ENCODE results near the gene FANCL.

DNA sequence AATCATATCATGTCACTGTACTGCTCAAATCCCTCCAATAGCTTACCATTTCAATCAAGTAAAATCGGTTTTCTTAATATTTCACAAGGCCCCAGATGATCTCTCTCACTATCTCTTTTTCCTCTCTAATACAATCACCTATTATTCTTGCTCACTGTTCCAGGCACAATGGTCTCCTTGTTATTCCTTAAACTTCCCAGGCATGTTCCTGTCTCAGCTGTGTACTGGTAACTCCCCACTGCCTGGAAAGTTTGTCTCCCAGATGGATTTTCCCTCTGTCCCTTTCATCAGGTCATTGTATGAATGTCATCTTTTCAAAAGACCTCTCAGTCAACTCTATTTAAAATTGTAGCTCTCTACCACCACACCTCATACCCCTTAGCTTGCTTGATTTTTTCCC lies 30.7 kb upstream of the FANCL start:
- TF ChIP-seq, protein P1, sequence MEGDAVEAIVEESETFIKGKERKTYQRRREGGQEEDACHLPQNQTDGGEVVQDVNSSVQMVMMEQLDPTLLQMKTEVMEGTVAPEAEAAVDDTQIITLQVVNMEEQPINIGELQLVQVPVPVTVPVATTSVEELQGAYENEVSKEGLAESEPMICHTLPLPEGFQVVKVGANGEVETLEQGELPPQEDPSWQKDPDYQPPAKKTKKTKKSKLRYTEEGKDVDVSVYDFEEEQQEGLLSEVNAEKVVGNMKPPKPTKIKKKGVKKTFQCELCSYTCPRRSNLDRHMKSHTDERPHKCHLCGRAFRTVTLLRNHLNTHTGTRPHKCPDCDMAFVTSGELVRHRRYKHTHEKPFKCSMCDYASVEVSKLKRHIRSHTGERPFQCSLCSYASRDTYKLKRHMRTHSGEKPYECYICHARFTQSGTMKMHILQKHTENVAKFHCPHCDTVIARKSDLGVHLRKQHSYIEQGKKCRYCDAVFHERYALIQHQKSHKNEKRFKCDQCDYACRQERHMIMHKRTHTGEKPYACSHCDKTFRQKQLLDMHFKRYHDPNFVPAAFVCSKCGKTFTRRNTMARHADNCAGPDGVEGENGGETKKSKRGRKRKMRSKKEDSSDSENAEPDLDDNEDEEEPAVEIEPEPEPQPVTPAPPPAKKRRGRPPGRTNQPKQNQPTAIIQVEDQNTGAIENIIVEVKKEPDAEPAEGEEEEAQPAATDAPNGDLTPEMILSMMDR (IDR thresholded peaks at IDR 0.05) = no peak
- TF ChIP-seq KDM1A (IDR thresholded peaks at IDR 0.05; ENCODE audit: low read depth) (no peak), JUN (IDR thresholded peaks at IDR 0.05) (no peak), RAD21 (conservative IDR thresholded peaks at IDR 0.05 in 1 of 2, IDR thresholded peaks at IDR 0.05 in 1 of 2) (no peak), ZC3H11A (IDR thresholded peaks at IDR 0.05) (no peak), CHD2 (IDR thresholded peaks at IDR 0.05; ENCODE audit: low read length, partially characterized antibody) (no peak), NFE2L2 (conservative IDR thresholded peaks at IDR 0.05; ENCODE audit: low read length) (no peak)
- TF ChIP-seq, protein P2, sequence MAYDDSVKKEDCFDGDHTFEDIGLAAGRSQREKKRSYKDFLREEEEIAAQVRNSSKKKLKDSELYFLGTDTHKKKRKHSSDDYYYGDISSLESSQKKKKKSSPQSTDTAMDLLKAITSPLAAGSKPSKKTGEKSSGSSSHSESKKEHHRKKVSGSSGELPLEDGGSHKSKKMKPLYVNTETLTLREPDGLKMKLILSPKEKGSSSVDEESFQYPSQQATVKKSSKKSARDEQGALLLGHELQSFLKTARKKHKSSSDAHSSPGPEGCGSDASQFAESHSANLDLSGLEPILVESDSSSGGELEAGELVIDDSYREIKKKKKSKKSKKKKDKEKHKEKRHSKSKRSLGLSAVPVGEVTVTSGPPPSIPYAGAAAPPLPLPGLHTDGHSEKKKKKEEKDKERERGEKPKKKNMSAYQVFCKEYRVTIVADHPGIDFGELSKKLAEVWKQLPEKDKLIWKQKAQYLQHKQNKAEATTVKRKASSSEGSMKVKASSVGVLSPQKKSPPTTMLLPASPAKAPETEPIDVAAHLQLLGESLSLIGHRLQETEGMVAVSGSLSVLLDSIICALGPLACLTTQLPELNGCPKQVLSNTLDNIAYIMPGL (CRISPR knock-in tag; IDR thresholded peaks at IDR 0.05; ENCODE audit: borderline replicate concordance) = no peak
- TF ChIP-seq, protein P3, sequence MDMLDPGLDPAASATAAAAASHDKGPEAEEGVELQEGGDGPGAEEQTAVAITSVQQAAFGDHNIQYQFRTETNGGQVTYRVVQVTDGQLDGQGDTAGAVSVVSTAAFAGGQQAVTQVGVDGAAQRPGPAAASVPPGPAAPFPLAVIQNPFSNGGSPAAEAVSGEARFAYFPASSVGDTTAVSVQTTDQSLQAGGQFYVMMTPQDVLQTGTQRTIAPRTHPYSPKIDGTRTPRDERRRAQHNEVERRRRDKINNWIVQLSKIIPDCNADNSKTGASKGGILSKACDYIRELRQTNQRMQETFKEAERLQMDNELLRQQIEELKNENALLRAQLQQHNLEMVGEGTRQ (IDR thresholded peaks at IDR 0.05) = no peak
- TF ChIP-seq, protein P4, sequence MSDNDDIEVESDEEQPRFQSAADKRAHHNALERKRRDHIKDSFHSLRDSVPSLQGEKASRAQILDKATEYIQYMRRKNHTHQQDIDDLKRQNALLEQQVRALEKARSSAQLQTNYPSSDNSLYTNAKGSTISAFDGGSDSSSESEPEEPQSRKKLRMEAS (IDR thresholded peaks at IDR 0.05) = no peak

Measured in A549 (cell line).